ENCODE measurements around the gene PTGIS. TPM values are rescaled to one million over a fixed set of nuclear protein-coding genes. Genes with fewer than 3 reads are reported as not detected.

The PTGIS gene
- total RNA-seq, 1 experiment from 2014 or later = 20.0 TPM

- Mint-ChIP-seq H3K4me3 (peak overlapping the region; percentile 64 to 90), H3K27ac (peak overlapping the region; percentile 66 to 94 (median 68); a peak in 6 of 7 replicates), H3K27me3 (ENCODE audit: low read depth) (peaks cover 4% of the 10 kb centered on the region), H3K9me3 (no peaks in the 10 kb centered on the region), H3K4me1 (peaks cover 31 to 62% of the 10 kb centered on the region in 2 experiments), H3K36me3 (ENCODE audit: insufficient read depth in 1 of 3, low read depth in 3 of 3) (no peaks in the 10 kb centered on the region; a peak in 3 of 7 replicates)
- no peak overlapping the region for H3K56ac ChIP-seq (ENCODE audit: insufficient read length, low read depth, low read length)
- no peak overlapping the region for H3K18ac ChIP-seq (ENCODE audit: insufficient read length, low read depth, low read length)
- H3K79me1 ChIP-seq (ENCODE audit: insufficient read depth, low read depth, low read length, poor library complexity, severe bottlenecking) = no peaks in the 10 kb centered on the region
- no peak overlapping the region for H2AK5ac ChIP-seq (ENCODE audit: insufficient read length, low read length)
- H4K91ac ChIP-seq (ENCODE audit: insufficient read length, low read depth, low read length) = peak overlapping the region; percentile 4
- H2BK12ac ChIP-seq (ENCODE audit: insufficient read length, low read depth, low read length) = no peak overlapping the region
- no peaks in the 10 kb centered on the region for H4K20me1 ChIP-seq (ENCODE audit: control insufficient read depth, insufficient read depth, insufficient read length)
- no peaks in the 10 kb centered on the region for H3K27me3 ChIP-seq (ENCODE audit: insufficient read depth, low read length)
- no peaks in the 10 kb centered on the region for H3K79me2 ChIP-seq (ENCODE audit: insufficient read depth, low read length)
- no peak overlapping the region for H3K4ac ChIP-seq (ENCODE audit: low read depth, low read length)
- no peak overlapping the region for H2AFZ ChIP-seq (ENCODE audit: low read length)
- no peak overlapping the region for H2BK15ac ChIP-seq (ENCODE audit: low read depth, low read length)
- no peak overlapping the region for H3K14ac ChIP-seq (ENCODE audit: insufficient read depth, low read length)
- H2BK5ac ChIP-seq (ENCODE audit: insufficient read length, low read length) = no peak overlapping the region
- no peak overlapping the region for H4K8ac ChIP-seq (replicated peaks; ENCODE audit: insufficient read length, low read depth, low read length)
- peaks cover 11% of the 10 kb centered on the region for H3K23me2 ChIP-seq (ENCODE audit: insufficient read length, low read depth, low read length, poor library complexity, severe bottlenecking)
- no peak for DNase-seq
- H3T11ph ChIP-seq (ENCODE audit: low read length) = no peak overlapping the region
- H4K5ac ChIP-seq (ENCODE audit: insufficient read length, low read depth, low read length) = no peak overlapping the region
- peaks cover 5% of the 10 kb centered on the region for H3K4me1 ChIP-seq (ENCODE audit: insufficient read depth, low read length)
- no peak overlapping the region for H3K23ac ChIP-seq (ENCODE audit: insufficient read length, low read depth, low read length)
- TF ChIP-seq CTCF (conservative IDR thresholded peaks at IDR 0.05) = no peak
- H3K9ac ChIP-seq (ENCODE audit: extremely low read depth, insufficient read length, low read length) = no peak overlapping the region
- peak overlapping the region; percentile 73 for H3K4me2 ChIP-seq (ENCODE audit: insufficient read depth, insufficient read length, low read length)
- H3K9me3 ChIP-seq (ENCODE audit: control insufficient read depth, low read depth, low read length) = no peaks in the 10 kb centered on the region
- H2BK20ac ChIP-seq (ENCODE audit: low read depth, low read length, poor library complexity, severe bottlenecking) = no peak overlapping the region
- H3K27ac ChIP-seq (ENCODE audit: insufficient read length, low read depth, low read length) = no peak overlapping the region
- WGBS (ENCODE audit: extremely low coverage, insufficient read length, low lambda C conversion rate) = no CpG with 5 or more reads among the region's 10 CpGs
- H2BK120ac ChIP-seq (ENCODE audit: low read depth, low read length, poor library complexity, severe bottlenecking) = no peak overlapping the region
Measured at GRCh38 chr20:49569411-49570115, 1.6 kb upstream of the PTGIS start.

Measured in H9 (cell line).